Osteoblast (primary cell): ENCODE measurements around the gene TRAPPC13. TPM values are rescaled to one million over a fixed set of nuclear protein-coding genes. Genes with fewer than 3 reads are reported as not detected.
"Not testable (repeated sequence)": the region's sequence is repeated elsewhere in the genome, so short reads cannot be mapped to it uniquely, and the experiment has no call there.

Source experiments
- DNase-seq: peaks from one replicate; pipeline ENCODE4 v3.0.0; 2011; ENCODE audit warnings: low spot score, mixed read lengths; ENCODE audit not compliant: insufficient read length; ENCODE audit errors: missing footprints
- H2AFZ ChIP-seq: 2 replicates; pipeline ENCODE4 v1.6.0; 2011; ENCODE audit warnings: mild to moderate bottlenecking, low read length
- H3K27ac ChIP-seq: 2 replicates; pipeline ENCODE4 v1.5.1; 2011; ENCODE audit warnings: mild to moderate bottlenecking, low read depth, low read length, moderate library complexity
- H3K27me3 ChIP-seq: 2 replicates; pipeline ENCODE4 v1.6.0; 2012; ENCODE audit warnings: mild to moderate bottlenecking, control low read depth, inconsistent platforms, low read length, moderate library complexity; ENCODE audit not compliant: insufficient read depth
- H3K36me3 ChIP-seq: 2 replicates; pipeline ENCODE4 v1.5.1; 2011; ENCODE audit warnings: mild to moderate bottlenecking, low read length, control low read depth, moderate library complexity; ENCODE audit not compliant: insufficient read depth
- H3K4me1 ChIP-seq: 2 replicates; pipeline ENCODE4 v1.5.1; 2011; ENCODE audit warnings: mild to moderate bottlenecking, low read length, control low read depth, moderate library complexity; ENCODE audit not compliant: insufficient read depth
- H3K4me2 ChIP-seq: 2 replicates; pipeline ENCODE4 v1.6.0; 2011; ENCODE audit warnings: mild to moderate bottlenecking, low read length; ENCODE audit not compliant: insufficient read depth
- H3K4me3 ChIP-seq: fragments of 200-600 bp; sonication (generic); 3 replicates; pipeline ENCODE4 v1.5.1; 2012; ENCODE audit warnings: mild to moderate bottlenecking, low read length, inconsistent platforms; ENCODE audit not compliant: insufficient read depth
- H3K79me2 ChIP-seq: 2 replicates; pipeline ENCODE4 v1.6.0; 2012; ENCODE audit warnings: mild to moderate bottlenecking, low read length, control low read depth, inconsistent platforms; ENCODE audit not compliant: insufficient read depth
- H3K9me3 ChIP-seq: 2 replicates; pipeline ENCODE4 v1.5.1; 2011; ENCODE audit warnings: low read depth, low read length, control low read depth
- H4K20me1 ChIP-seq: 2 replicates; pipeline ENCODE4 v1.6.0; 2012; ENCODE audit warnings: mild to moderate bottlenecking, low read length, control low read depth; ENCODE audit not compliant: insufficient read depth
- CTCF ChIP-seq: IDR thresholded peaks from 2 replicates; pipeline ENCODE4 v1.5.1; 2011; ENCODE audit warnings: mild to moderate bottlenecking, low read depth, low read length, moderate library complexity; ENCODE audit errors: extremely low read depth
- total RNA-seq: library from RNA; depleted of rRNA; stranded (reverse); fragments of >200 nt; gene quantifications from 2 replicates; pipeline ENCODE4 v1.2.3, GENCODE V29; 2012

Gene TRAPPC13
- total RNA-seq, 1 donor = 26.1 TPM

- Histone ChIP-seq H3K9me3 (no peaks in the 10 kb centered on the region), H3K36me3 (peaks cover 62% of the 10 kb centered on the region), H2AFZ (no peak overlapping the region), H3K4me3 (no peak overlapping the region), H3K27ac (no peak overlapping the region), H3K27me3 (no peaks in the 10 kb centered on the region), H4K20me1 (peaks cover 3% of the 10 kb centered on the region), H3K4me2 (no peak overlapping the region), H3K4me1 (no peaks in the 10 kb centered on the region), H3K79me2 (peaks cover 13% of the 10 kb centered on the region)
- TF ChIP-seq CTCF = no peak
- no peak for DNase-seq
Observed at GRCh38 chr5:65611524-65611923, 13.3 kb upstream of the TRAPPC13 start.

GRCh38 chr5:65612298-65612907, 12.4 kb upstream of the TRAPPC13 start:
- H3K36me3 ChIP-seq = peaks cover 53% of the 10 kb centered on the region

GRCh38 chr5:65620021-65620420, 4.8 kb upstream of the TRAPPC13 start:
- Histone ChIP-seq H3K4me3 (no peak overlapping the region), H3K4me2 (no peak overlapping the region), H3K36me3 (peaks cover 11% of the 10 kb centered on the region), H2AFZ (no peak overlapping the region), H4K20me1 (peaks cover 16% of the 10 kb centered on the region), H3K27me3 (no peaks in the 10 kb centered on the region), H3K4me1 (peaks cover 19% of the 10 kb centered on the region), H3K79me2 (peaks cover 84% of the 10 kb centered on the region), H3K9me3 (no peaks in the 10 kb centered on the region), H3K27ac (no peak overlapping the region)
- TF ChIP-seq CTCF = no peak
- DNase-seq = no peak

More at GRCh38 chr5:65612298-65612907, 12.4 kb upstream of the TRAPPC13 start:
- no peaks in the 10 kb centered on the region for H3K9me3 ChIP-seq
- no peak for TF ChIP-seq CTCF
- no peak overlapping the region for H2AFZ ChIP-seq
- H3K4me3 ChIP-seq = no peak overlapping the region
- H3K79me2 ChIP-seq = peaks cover 20% of the 10 kb centered on the region
- H3K4me2 ChIP-seq = no peak overlapping the region
- no peaks in the 10 kb centered on the region for H3K27me3 ChIP-seq
- DNase-seq = no peak
- peaks cover 3% of the 10 kb centered on the region for H4K20me1 ChIP-seq
- H3K27ac ChIP-seq = no peak overlapping the region
- no peaks in the 10 kb centered on the region for H3K4me1 ChIP-seq

GRCh38 chr5:65621961-65622360, 2.9 kb upstream of the TRAPPC13 start:
- H3K79me2 ChIP-seq = peaks cover 88% of the 10 kb centered on the region
- peaks cover 15% of the 10 kb centered on the region for H4K20me1 ChIP-seq
- not testable (repeated sequence) for H3K27ac ChIP-seq, DNase-seq, H3K36me3 ChIP-seq, H3K27me3 ChIP-seq, H3K9me3 ChIP-seq, H3K4me3 ChIP-seq, H2AFZ ChIP-seq
- H3K4me2 ChIP-seq = peak overlapping the region; percentile 97
- peaks cover 28% of the 10 kb centered on the region for H3K4me1 ChIP-seq
